Right forelimb (tissue), 1 donor: Measurements from ENCODE around the gene KCNK18.
"Not testable (repeated sequence)": the region's sequence is repeated elsewhere in the genome, so short reads cannot be mapped to it uniquely, and the experiment has no call there.

Experiments
- DNase-seq: peaks from one replicate; pipeline ENCODE4 v3.0.0-alpha.2; 2018

The KCNK18 gene

GRCh38 chr10:117174439-117175214 lies 22.7 kb upstream of the KCNK18 start:
- DNase-seq, result peak; percentile 83

DNA sequence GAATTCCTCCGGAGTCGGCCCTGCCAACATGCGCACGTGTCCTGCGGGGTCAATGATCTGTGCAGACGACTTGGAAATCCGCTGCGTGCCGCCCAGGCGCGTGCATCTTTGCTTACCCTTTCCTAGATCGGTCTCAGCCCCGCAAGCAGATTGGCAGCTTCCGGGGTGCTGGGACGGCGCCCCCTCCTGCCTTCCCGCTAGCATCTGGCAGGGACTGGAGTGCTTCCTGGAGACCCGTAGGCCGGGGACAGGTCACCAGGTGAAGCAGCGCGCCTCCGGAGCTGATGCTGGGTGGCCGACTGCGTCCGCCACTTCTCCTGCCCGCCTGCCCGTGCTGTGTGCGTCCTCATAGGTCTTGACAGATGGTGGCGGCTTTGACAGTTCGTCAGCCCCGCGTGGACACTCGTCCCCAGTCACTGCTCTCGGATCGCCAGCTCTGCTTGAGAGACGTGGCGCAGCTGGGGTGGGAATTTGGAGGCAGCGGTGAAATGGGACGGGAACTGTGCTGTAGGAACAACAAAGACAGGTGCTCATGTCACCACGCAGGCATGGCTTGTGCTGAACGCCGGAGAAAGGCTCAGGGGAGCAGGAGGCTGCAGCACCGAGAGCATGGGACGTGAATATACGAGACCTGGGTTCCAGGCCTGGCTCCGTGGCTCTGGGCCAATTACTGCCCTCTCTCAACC lies 21.9 kb upstream of the KCNK18 start:
- DNase-seq, result peak; percentile 53

DNA sequence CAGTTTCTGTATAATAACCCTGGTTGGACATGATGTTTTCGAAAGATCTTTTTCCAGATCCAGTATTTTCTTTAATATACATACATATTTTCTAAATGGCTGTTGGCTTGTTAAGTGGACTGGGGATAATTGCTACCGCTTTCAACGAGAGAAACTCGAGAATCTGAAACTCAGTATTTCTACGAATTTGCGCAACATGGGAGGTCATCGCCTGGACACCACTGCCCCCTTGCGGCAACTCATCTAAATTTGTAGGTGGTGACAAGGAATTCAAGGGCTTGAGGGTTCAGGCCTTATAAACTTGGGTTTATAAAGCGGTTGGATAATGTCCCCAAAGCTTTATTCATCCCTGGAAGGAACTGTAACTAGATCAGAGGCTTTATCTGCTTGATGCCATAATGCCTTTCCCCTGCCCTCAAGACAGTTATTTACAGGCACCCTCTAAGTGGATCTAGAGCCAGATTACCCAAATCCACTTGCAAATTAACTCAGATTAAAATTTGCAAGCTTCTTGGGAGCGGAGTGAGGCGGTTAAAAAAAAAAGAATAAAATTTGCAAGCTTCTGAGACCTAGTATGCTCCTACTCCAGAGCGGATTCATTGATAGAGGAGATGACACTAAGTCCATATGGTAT lies 21.3 kb upstream of the KCNK18 start:
- DNase-seq, result peak; percentile 80

DNA sequence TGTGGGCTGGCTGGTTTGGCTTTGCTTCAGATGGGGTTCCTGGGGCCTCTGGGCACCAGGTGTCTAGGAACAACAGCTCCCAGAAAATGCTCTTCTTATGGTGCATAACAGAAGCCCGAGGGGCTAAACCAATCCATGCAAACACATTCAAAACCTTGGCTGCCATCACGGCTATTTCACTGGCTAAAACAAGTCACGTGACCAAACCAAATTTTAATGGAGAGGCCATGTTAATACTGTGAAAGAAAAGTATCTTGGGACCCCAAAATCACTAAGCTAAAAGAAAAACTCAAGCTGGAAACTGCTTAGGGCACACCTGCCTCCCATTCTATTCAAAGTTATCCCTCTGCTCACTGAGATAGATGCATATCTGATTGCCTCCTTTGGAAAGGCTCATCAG lies 19.1 kb upstream of the KCNK18 start:
- no peak for DNase-seq

DNA sequence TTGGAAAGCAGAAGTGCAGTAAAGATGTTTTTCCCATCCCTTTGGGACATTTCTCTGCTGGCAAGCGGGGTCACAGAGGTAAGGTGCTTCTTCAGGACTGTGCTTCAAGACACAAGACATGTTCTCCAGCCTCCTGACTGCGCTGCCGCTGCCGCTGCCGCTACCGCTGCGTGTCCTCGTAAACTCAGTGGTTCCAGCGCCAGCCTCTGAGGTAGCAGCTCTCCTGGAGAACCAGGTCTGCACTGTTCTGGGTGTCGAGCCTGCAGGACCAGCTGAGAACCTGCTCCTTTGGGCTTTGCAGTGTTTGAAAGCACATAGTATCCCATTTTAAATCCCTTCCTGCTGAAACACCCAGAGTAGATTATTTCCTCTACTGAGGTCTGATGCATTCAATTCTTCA lies 13.0 kb upstream of the KCNK18 start:
- no peak for DNase-seq

GRCh38 chr10:117184821-117185220 lies 12.5 kb upstream of the KCNK18 start:
- no peak for DNase-seq

DNA sequence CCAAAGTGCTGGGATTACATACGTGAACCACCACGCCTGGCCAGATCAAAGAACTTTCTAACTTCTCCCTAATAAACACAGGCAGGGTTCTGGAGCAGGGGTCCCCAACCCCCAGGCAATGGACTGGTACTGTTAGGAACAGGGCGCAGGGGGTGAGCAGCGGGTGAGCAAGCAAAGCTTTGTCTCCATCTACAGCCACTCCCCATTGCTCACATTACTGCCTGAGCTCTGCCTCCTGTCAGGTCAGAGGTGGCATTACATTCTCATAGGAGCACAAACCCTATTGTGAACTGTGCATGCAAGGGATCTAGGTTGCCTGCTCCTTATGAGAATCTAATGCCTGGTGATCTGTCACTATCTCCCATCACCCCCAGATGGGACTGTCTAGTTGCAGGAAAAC lies 11.5 kb upstream of the KCNK18 start:
- DNase-seq, result not testable (repeated sequence)

- DNase-seq, result no peak
These were observed 10.3 kb upstream of the KCNK18 start for GRCh38 chr10:117186832-117187615.

DNA sequence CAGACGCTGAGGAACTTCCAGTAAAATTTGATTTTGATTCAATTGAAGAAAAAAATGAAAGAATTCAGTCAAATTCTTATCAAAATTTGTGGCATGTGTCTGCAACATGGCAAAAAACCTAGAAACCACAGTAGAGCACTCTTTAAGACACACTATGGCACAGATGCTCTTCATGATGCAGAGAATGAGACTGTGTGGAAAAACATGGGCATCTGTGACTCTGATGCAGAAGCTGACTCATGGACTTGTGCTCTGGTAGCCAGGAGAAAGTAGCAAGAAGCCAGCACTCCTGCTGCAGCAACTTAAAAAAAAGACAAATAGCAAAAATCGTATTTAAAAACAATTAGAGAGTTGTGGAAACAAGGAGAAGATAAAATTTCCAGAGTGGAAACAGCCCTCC lies 8.9 kb upstream of the KCNK18 start:
- DNase-seq, result no peak

DNA sequence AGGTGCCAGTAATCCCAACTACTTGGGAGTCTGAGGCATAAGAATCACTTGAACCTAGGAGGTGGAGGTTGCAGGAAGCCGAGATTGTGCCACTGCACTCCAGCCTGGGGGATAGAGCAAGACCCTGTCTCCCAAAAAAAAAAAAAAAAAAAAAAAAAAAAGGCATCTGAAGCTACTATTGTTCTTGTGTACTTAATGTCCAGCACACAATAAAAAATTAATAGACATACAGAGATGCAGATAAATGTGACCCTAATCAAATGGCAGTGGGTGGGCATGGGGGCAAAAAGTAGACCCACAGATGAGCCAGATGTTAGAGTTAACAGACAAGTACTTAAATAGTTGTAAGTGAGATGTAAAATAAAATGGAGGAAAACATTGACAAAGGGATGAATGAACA lies 7.7 kb upstream of the KCNK18 start:
- DNase-seq, result no peak

- DNase-seq, result no peak
These were observed 799 bp downstream of the KCNK18 start for GRCh38 chr10:117198088-117198487.

- no peak for DNase-seq
These were observed 4.5 kb downstream of the KCNK18 start for GRCh38 chr10:117201826-117202225.

GRCh38 chr10:117204316-117204715 lies 7.0 kb downstream of the KCNK18 start:
- no peak for DNase-seq

DNA sequence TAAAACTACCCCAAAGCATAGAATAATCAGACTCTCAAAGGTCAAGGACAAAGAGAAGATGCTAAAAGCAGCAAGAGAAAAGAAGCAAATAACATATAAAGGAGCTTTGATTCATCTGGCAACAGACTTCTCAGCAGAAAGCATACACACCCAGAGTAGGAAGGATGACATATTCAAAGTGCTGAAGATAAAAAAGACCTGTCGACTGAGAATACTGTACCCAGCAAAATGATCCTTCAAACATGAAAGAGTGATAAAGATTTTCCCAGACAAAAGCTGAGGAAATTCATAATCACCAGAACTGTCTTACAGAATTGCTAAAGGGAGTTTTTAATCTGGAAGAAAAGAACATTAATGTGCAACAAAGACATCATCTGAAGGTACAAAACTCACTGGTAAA lies 14.9 kb downstream of the KCNK18 start:
- no peak for DNase-seq

GRCh38 chr10:117214401-117214800 lies 17.1 kb downstream of the KCNK18 start:
- DNase-seq, result no peak

DNA sequence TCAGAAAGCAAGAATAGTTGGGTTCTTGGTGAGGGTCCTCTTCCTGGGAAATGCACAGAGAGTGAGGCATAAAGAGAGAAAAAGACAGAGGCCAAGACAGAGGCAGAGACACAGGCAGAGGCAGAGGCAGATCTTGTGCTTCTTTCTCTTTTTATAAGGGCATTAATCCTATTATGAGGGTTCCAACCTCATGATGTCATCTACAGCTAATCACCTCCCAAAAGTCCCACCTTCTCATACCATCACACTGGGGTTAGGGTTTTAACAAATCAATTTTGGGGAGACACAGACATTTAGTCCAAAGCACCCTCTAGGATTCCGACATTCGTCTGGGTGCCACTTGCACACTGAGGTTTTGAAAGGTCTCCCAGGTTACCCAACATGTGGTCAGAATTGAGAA lies 17.8 kb downstream of the KCNK18 start:
- no peak for DNase-seq

DNA sequence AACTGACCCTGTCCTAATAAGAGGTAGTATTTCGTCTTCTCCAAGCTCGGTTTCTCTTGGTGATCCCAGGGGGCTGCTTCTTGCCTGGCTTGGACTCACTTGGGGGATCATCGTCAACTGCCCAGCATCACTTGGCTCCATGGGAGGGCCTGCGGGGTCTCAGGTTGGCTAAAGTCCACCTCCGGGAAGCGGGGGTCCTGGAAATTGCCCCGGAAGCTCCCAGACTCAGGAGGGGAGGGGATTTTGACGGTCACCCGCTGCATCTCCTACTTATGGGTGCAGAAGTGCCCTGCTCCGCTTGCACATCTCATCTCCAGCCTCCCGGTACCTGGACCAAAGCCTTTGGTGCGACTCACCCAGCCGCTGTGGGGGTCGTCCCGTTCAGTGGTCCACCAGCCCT lies 18.7 kb downstream of the KCNK18 start:
- DNase-seq, result no peak

- peak; percentile 83 for DNase-seq
These were observed 19.4 kb downstream of the KCNK18 start for GRCh38 chr10:117216611-117217195.

- no peak for DNase-seq
These were observed 20.0 kb downstream of the KCNK18 start for GRCh38 chr10:117217196-117217761.

- no peak for DNase-seq
These were observed 21.4 kb downstream of the KCNK18 start for GRCh38 chr10:117218654-117219053.

DNA sequence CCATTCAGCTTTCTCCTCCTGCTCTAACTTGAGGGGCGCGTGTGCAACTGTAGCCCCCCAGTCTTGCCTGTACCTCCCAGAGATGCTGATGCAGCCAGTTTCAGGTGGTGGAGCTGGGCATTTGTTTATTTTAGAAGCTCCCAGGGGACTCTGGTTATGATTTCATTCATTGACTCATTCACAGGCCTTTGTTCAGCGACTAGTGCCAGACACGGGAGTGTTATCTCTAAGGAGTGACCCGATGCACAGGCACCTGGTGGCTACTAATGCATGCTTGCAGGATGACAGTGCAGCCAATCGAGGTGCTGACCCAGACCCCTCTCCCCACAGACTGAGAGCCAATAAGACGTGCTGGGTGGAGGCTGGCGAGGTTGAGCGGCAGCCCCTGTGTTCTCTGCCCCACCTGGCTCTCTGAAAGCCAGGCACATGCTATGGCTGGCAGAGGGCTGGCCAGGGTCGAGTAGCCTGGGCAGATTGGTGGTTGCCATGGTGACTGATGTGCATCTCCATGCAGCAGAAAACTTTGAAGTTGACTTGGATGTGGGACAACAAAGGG lies 23.9 kb downstream of the KCNK18 start:
- no peak for DNase-seq

DNA sequence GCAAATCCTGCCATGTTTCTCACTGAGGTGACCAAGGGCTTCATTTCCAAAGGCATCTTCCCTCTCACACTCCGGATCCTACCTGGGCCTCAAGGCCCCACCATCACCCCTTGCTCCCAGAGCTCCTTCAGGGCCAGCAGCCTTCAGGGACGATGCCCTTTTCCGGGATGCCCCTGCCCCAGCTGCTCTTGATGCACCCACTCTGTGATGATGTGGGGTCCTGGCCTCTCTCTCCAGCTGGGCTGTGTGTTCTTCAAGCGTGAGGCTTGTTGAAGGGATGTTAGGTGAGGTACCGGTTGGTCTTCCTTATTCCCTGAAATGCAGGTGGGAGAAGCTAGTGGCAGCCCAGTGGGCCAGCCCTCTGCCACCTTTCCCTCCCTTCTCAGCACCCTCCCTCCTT lies 25.3 kb downstream of the KCNK18 start:
- no peak for DNase-seq
